Measurements from ENCODE around the gene CABCOCO1.

CABCOCO1 gene

DNA sequence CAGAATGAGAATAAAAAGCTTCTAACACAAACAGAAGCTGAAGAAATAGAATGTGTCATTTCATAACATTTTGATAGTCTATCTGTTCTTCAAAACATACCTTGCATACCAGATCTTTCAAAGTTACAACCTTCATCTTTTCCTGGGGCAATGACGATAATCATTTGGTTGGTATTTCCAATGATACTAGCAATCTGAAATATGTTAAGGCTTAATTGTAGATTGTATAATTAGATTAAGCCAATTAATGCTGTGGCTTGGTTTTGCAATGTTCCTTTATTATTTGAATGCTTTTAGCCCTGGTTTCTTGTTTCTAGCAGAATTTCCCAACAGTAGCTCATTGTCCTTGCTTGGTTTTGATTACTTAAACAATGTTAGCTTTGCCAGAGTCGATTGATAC is 84.6 kb downstream of the CABCOCO1 start:
- no peak for ATAC-seq
- peak; percentile 85 for TF ChIP-seq CSRNP3 (CRISPR knock-in tag; IDR thresholded peaks at IDR 0.05)
- TF ChIP-seq, protein P1, sequence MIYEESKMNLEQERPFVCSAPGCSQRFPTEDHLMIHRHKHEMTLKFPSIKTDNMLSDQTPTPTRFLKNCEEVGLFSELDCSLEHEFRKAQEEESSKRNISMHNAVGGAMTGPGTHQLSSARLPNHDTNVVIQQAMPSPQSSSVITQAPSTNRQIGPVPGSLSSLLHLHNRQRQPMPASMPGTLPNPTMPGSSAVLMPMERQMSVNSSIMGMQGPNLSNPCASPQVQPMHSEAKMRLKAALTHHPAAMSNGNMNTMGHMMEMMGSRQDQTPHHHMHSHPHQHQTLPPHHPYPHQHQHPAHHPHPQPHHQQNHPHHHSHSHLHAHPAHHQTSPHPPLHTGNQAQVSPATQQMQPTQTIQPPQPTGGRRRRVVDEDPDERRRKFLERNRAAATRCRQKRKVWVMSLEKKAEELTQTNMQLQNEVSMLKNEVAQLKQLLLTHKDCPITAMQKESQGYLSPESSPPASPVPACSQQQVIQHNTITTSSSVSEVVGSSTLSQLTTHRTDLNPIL (CRISPR knock-in tag; IDR thresholded peaks at IDR 0.05; ENCODE audit: low read depth) = peak; percentile 77; the same call in 1 of the 2 replicates
- TF ChIP-seq, protein P2, sequence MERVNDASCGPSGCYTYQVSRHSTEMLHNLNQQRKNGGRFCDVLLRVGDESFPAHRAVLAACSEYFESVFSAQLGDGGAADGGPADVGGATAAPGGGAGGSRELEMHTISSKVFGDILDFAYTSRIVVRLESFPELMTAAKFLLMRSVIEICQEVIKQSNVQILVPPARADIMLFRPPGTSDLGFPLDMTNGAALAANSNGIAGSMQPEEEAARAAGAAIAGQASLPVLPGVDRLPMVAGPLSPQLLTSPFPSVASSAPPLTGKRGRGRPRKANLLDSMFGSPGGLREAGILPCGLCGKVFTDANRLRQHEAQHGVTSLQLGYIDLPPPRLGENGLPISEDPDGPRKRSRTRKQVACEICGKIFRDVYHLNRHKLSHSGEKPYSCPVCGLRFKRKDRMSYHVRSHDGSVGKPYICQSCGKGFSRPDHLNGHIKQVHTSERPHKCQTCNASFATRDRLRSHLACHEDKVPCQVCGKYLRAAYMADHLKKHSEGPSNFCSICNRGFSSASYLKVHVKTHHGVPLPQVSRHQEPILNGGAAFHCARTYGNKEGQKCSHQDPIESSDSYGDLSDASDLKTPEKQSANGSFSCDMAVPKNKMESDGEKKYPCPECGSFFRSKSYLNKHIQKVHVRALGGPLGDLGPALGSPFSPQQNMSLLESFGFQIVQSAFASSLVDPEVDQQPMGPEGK (CRISPR knock-in tag; IDR thresholded peaks at IDR 0.05; ENCODE audit: borderline replicate concordance) = peak; percentile 72; the same call in 1 of the 2 replicates
- peak; percentile 96 for TF ChIP-seq ISL1 (CRISPR knock-in tag; IDR thresholded peaks at IDR 0.05)
- TF ChIP-seq RARB (CRISPR knock-in tag; IDR thresholded peaks at IDR 0.05) = no peak
- TF ChIP-seq TCF4 (CRISPR knock-in tag; IDR thresholded peaks at IDR 0.05; ENCODE audit: borderline replicate concordance) = peak; percentile 58
- TF ChIP-seq BACH2 (CRISPR knock-in tag; IDR thresholded peaks at IDR 0.05; ENCODE audit: borderline replicate concordance) = no peak
- TF ChIP-seq ZFP3 (CRISPR knock-in tag; IDR thresholded peaks at IDR 0.05) = peak; percentile 54; the same call in 1 of the 2 replicates
- TF ChIP-seq ESRRG (CRISPR knock-in tag; IDR thresholded peaks at IDR 0.05) = no peak

GRCh38 chr10:61749291-61749690 is 86.6 kb downstream of the CABCOCO1 start:
- no peak for ATAC-seq
- no peak for TF ChIP-seq TOX (CRISPR knock-in tag; IDR thresholded peaks at IDR 0.05; ENCODE audit: borderline replicate concordance)
- no peak for TF ChIP-seq PPARA (CRISPR knock-in tag; IDR thresholded peaks at IDR 0.05; ENCODE audit: borderline replicate concordance)
- TF ChIP-seq GLIS3 (CRISPR knock-in tag; IDR thresholded peaks at IDR 0.05) = no peak
- TF ChIP-seq ZFP30 (CRISPR knock-in tag; IDR thresholded peaks at IDR 0.05) = no peak
- no peak for TF ChIP-seq CSRNP3 (CRISPR knock-in tag; IDR thresholded peaks at IDR 0.05)
- TF ChIP-seq, protein P2 (CRISPR knock-in tag; IDR thresholded peaks at IDR 0.05; ENCODE audit: borderline replicate concordance) = no peak
- no peak for TF ChIP-seq ZNF70 (CRISPR knock-in tag; IDR thresholded peaks at IDR 0.05)
- no peak for TF ChIP-seq ARNTL (CRISPR knock-in tag; IDR thresholded peaks at IDR 0.05; ENCODE audit: borderline replicate concordance, low read depth)
- TF ChIP-seq, protein P3, sequence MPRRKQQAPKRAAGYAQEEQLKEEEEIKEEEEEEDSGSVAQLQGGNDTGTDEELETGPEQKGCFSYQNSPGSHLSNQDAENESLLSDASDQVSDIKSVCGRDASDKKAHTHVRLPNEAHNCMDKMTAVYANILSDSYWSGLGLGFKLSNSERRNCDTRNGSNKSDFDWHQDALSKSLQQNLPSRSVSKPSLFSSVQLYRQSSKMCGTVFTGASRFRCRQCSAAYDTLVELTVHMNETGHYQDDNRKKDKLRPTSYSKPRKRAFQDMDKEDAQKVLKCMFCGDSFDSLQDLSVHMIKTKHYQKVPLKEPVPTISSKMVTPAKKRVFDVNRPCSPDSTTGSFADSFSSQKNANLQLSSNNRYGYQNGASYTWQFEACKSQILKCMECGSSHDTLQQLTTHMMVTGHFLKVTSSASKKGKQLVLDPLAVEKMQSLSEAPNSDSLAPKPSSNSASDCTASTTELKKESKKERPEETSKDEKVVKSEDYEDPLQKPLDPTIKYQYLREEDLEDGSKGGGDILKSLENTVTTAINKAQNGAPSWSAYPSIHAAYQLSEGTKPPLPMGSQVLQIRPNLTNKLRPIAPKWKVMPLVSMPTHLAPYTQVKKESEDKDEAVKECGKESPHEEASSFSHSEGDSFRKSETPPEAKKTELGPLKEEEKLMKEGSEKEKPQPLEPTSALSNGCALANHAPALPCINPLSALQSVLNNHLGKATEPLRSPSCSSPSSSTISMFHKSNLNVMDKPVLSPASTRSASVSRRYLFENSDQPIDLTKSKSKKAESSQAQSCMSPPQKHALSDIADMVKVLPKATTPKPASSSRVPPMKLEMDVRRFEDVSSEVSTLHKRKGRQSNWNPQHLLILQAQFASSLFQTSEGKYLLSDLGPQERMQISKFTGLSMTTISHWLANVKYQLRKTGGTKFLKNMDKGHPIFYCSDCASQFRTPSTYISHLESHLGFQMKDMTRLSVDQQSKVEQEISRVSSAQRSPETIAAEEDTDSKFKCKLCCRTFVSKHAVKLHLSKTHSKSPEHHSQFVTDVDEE (CRISPR knock-in tag; IDR thresholded peaks at IDR 0.05) = no peak
- TF ChIP-seq ZNF565 (CRISPR knock-in tag; conservative IDR thresholded peaks at IDR 0.05; ENCODE audit: low read depth) = no peak
- no peak for TF ChIP-seq SNAI2 (CRISPR knock-in tag; IDR thresholded peaks at IDR 0.05)
- TF ChIP-seq ZNF8 (CRISPR knock-in tag; IDR thresholded peaks at IDR 0.05) = no peak
- TF ChIP-seq POU6F1 (CRISPR knock-in tag; IDR thresholded peaks at IDR 0.05; ENCODE audit: borderline replicate concordance, low read depth) = no peak
- TF ChIP-seq, protein P1 (CRISPR knock-in tag; IDR thresholded peaks at IDR 0.05; ENCODE audit: low read depth) = no peak
- no peak for TF ChIP-seq ZFP3 (CRISPR knock-in tag; IDR thresholded peaks at IDR 0.05)
- no peak for TF ChIP-seq ZC3H10 (CRISPR knock-in tag; IDR thresholded peaks at IDR 0.05)
- no peak for TF ChIP-seq OSR1 (CRISPR knock-in tag; IDR thresholded peaks at IDR 0.05)
- no peak for TF ChIP-seq BACH2 (CRISPR knock-in tag; IDR thresholded peaks at IDR 0.05; ENCODE audit: borderline replicate concordance)

Data from SK-N-SH treated with all-trans-retinoic acid at 6 μM for 48 hours (cell line).